HepG2 (cell line): ENCODE results near the gene ARTN. TPM values are rescaled to one million over a fixed set of nuclear protein-coding genes. Genes with fewer than 3 reads are reported as not detected.

Experiments
- AFF4 ChIP-seq: sonication (generic); formaldehyde crosslinking; IDR thresholded peaks from 2 replicates; pipeline ENCODE4 v1.4.0; 2020; ENCODE audit warnings: missing genetic modification reagents
- EED ChIP-seq: sonication (generic); formaldehyde crosslinking; IDR thresholded peaks from 2 replicates; pipeline ENCODE4 v1.5.0; 2020; ENCODE audit warnings: mild to moderate bottlenecking, missing genetic modification reagents
- GATAD1 ChIP-seq: IDR thresholded peaks from 2 replicates; pipeline ENCODE4 v1.6.1; 2016; ENCODE audit warnings: missing genetic modification reagents, missing compliant biosample characterization
- HMG20B ChIP-seq: conservative IDR thresholded peaks from 2 replicates; pipeline ENCODE4 v1.6.1; 2016; ENCODE audit warnings: missing genetic modification reagents, missing compliant biosample characterization
- HNF1A ChIP-seq, 2 experiments: sonication (generic) in 1 of 2; formaldehyde crosslinking in 1 of 2; IDR thresholded peaks; 2 replicates each; pipeline versions ENCODE4 v1.4.0 to v1.6.1; 2016 to 2020; ENCODE audit warnings: borderline replicate concordance in 1 of 2, low read depth in 1 of 2, mild to moderate bottlenecking in 1 of 2, missing genetic modification reagents in 1 of 2
- NPAS2 ChIP-seq: sonication (generic); formaldehyde crosslinking; IDR thresholded peaks from 2 replicates; pipeline ENCODE4 v1.8.0; 2022; ENCODE audit warnings: mild to moderate bottlenecking, missing genetic modification reagents, borderline replicate concordance
- RBM22 ChIP-seq: fragments of 200-400 bp; formaldehyde crosslinking; optimal IDR thresholded peaks from 2 replicates; pipeline ENCODE3; 2017; ENCODE audit warnings: mild to moderate bottlenecking, low read length, moderate library complexity
- RORA ChIP-seq: sonication (generic); formaldehyde crosslinking; IDR thresholded peaks from 2 replicates; pipeline ENCODE4 v1.5.0; 2020; ENCODE audit warnings: mild to moderate bottlenecking, missing genetic modification reagents, moderate library complexity
- TBP ChIP-seq: sonication (generic); formaldehyde crosslinking; IDR thresholded peaks from 2 replicates; pipeline ENCODE4 v1.5.0; 2020; ENCODE audit warnings: missing genetic modification reagents
- TSC22D2 ChIP-seq: sonication (generic); formaldehyde crosslinking; IDR thresholded peaks from 2 replicates; pipeline ENCODE4 v1.5.1; 2020; ENCODE audit warnings: missing genetic modification reagents, mild to moderate bottlenecking, borderline replicate concordance
- ZNF432 ChIP-seq: sonication (generic); formaldehyde crosslinking; IDR thresholded peaks from 2 replicates; pipeline ENCODE4 v1.5.0; 2020; ENCODE audit warnings: missing genetic modification reagents, mild to moderate bottlenecking, borderline replicate concordance
- ZNF512 ChIP-seq: sonication (generic); formaldehyde crosslinking; IDR thresholded peaks from 2 replicates; pipeline ENCODE4 v1.4.0; 2020; ENCODE audit warnings: mild to moderate bottlenecking, missing genetic modification reagents
- ZNF850 ChIP-seq: sonication (generic); formaldehyde crosslinking; conservative IDR thresholded peaks from 2 replicates; pipeline ENCODE4 v1.9.0; 2021; ENCODE audit warnings: mild to moderate bottlenecking, missing genetic modification reagents
- ZSCAN5A ChIP-seq: sonication (generic); formaldehyde crosslinking; IDR thresholded peaks from 2 replicates; pipeline ENCODE4 v1.8.0; 2022; ENCODE audit warnings: mild to moderate bottlenecking, missing genetic modification reagents, borderline replicate concordance
- polyA plus RNA-seq, 8 experiments: library from polyadenylated mRNA; depleted of rRNA in 3 of 8; stranded (reverse) in 7 of 8; unstranded in 1 of 8; fragments of >200 nt; fragmentation: Illumina TruSeq in 4 of 8; extraction: Trizol in 4 of 8; gene quantifications; 2 replicates each; pipeline versions ENCODE4 v1.2.1 to v1.2.3, GENCODE V29; 2011 to 2016; ENCODE audit warnings: low read depth in 4 of 8, missing spikeins in 1 of 8, mixed read lengths in 1 of 8; ENCODE audit not compliant: insufficient read depth in 1 of 8
- total RNA-seq, 5 experiments: library from RNA; depleted of rRNA; stranded (reverse); fragments of >200 nt; fragmentation: Illumina TruSeq; extraction: Trizol; gene quantifications; 2 replicates each; pipeline ENCODE4 v1.2.3, GENCODE V29; 2016; ENCODE audit warnings: low read depth in 1 of 5
- TF ChIP-seq, protein P1 (sequence below): sonication (generic); formaldehyde crosslinking; IDR thresholded peaks from 2 replicates; pipeline ENCODE4 v1.8.0; 2023; ENCODE audit warnings: mild to moderate bottlenecking, missing genetic modification reagents

Gene ARTN
- total and polyA plus RNA-seq, 2 of the 13 experiments (the other 11 are each of a cell fraction or from before 2014, with no cell fraction given), result 0.11 to 0.62 TPM

DNA sequence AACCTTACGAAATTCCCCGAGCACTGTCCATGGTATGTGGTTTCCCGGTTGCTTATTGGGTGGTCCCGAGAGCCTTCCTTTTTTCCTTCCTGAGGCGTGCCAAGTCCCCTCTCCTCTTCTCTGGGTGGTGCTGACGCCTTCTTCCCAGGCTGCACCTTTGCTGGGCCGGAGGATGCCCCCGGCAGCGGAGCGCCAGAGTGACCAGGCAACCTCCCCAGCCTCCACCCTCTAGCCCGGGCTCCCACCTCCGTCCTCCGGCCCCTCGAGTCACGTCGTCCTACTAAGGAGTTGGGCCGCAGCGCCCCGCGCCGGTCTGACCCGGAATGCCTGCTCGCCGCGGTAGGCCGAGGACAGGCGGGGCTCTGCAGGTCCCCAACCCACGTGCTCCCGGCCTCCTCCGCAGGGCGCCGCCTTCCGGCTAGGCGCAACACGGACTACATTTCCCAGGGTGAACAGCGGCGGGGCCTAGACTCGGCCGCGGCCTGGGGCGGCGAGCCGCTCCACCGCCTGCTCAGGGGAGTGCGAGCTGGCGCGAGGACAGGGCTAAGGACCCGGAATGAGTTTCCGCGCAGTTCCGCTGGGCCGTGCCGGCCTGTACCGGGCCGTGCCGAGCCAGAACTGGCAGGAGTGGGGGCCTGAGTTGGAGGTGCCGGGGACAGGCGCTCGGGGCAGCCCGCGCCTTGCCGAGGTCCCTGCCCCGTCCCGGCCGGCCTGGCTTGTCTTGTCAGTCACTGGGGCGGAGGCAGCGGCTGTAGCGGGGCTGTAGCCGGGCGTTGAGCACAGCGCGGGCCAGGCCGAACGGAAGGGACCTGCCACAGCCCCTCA lies 12.8 kb downstream of the ARTN start, which contains the start of gene IPO13 (continued):
- TF ChIP-seq RORA (CRISPR knock-in tag) (no peak), EED (peak; percentile 91; the same call in 1 of the 2 replicates), GATAD1 (CRISPR knock-in tag) (peak; percentile 85), ZSCAN5A (CRISPR knock-in tag) (0 out of 2 replicates have a peak, but pooled peaks have one; percentile 76), NPAS2 (CRISPR knock-in tag) (no peak), RBM22 (no peak), ZNF850 (CRISPR knock-in tag) (no peak), ZNF512 (CRISPR knock-in tag) (peak; percentile 67), HNF1A (IDR thresholded peaks at IDR 0.05; ENCODE audit: low read depth) (no peak), HNF1A (CRISPR knock-in tag; IDR thresholded peaks at IDR 0.05; ENCODE audit: borderline replicate concordance) (peak; percentile 85; the same call in 1 of the 2 replicates), HMG20B (no peak), ZNF432 (no peak), TBP (CRISPR knock-in tag) (no peak; the same call in 1 of the 2 replicates), AFF4 (CRISPR knock-in tag) (no peak), TSC22D2 (peak; percentile 80; the same call in 1 of the 2 replicates)
- TF ChIP-seq, protein P1, sequence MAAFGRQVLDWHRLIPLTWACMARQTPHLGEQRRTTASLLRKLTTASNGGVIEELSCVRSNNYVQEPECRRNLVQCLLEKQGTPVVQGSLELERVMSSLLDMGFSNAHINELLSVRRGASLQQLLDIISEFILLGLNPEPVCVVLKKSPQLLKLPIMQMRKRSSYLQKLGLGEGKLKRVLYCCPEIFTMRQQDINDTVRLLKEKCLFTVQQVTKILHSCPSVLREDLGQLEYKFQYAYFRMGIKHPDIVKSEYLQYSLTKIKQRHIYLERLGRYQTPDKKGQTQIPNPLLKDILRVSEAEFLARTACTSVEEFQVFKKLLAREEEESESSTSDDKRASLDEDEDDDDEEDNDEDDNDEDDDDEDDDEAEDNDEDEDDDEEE (CRISPR knock-in tag), result peak; percentile 83; the same call in 1 of the 2 replicates
